Brain microvascular endothelial cell (primary cell): ENCODE results near the gene PPIL3.

ENCODE experiments used
- DNase-seq: peaks from one replicate; pipeline ENCODE4 v3.0.0-alpha.2; 2020
- H3K27ac ChIP-seq: fragments of 250-450 bp; sonication (Bioruptor Pico); 2 replicates; pipeline ENCODE4 v1.5.1; 2020; ENCODE audit warnings: mild to moderate bottlenecking, moderate library complexity
- H3K27me3 ChIP-seq: fragments of 250-450 bp; sonication (Bioruptor Pico); replicated peaks from 2 replicates; pipeline ENCODE4 v1.5.1; 2020; ENCODE audit warnings: mild to moderate bottlenecking
- H3K36me3 ChIP-seq: fragments of 250-450 bp; sonication (Bioruptor Pico); replicated peaks from 2 replicates; pipeline ENCODE4 v1.5.1; 2020; ENCODE audit warnings: mild to moderate bottlenecking
- H3K4me3 ChIP-seq: 2 replicates; pipeline ENCODE4 v1.5.1; 2011; ENCODE audit warnings: low read depth, mild to moderate bottlenecking, control low read depth, low read length, moderate library complexity
- CTCF ChIP-seq: IDR thresholded peaks from 2 replicates; pipeline ENCODE4 v1.5.1; 2011; ENCODE audit warnings: low read depth, mild to moderate bottlenecking, moderate library complexity, low read length, control low read depth, inconsistent platforms; ENCODE audit errors: missing control alignments
- in situ Hi-C: cut with HindIII; loops from 2 replicates; pipeline ENCODE4 v1.10.0; 2017; ENCODE audit warnings: low sequenced_read_pairs, low pct_ligation_motif_present

PPIL3 gene

GRCh38 chr2:200852605-200853004 lies 36.3 kb downstream of the PPIL3 start:
- in situ Hi-C loops = no loop called here
- TF ChIP-seq CTCF = no peak
- no peak overlapping the region for H3K27ac ChIP-seq
- H3K36me3 ChIP-seq = peaks cover 72% of the 10 kb centered on the region
- H3K4me3 ChIP-seq = no peak overlapping the region
- no peaks in the 10 kb centered on the region for H3K27me3 ChIP-seq
- DNase-seq = no peak

GRCh38 chr2:200851398-200852248 lies 37.3 kb downstream of the PPIL3 start:
- no peaks in the 10 kb centered on the region for H3K27me3 ChIP-seq
- TF ChIP-seq CTCF = no peak
- no peak overlapping the region for H3K4me3 ChIP-seq
- H3K36me3 ChIP-seq = peaks cover 62% of the 10 kb centered on the region
- H3K27ac ChIP-seq = no peak overlapping the region
- in situ Hi-C loops = no loop called here
- DNase-seq = no peak

- no peak for DNase-seq
These were observed 38.2 kb downstream of the PPIL3 start for GRCh38 chr2:200850512-200851256.

GRCh38 chr2:200847939-200848338 lies 40.9 kb downstream of the PPIL3 start:
- DNase-seq = no peak
- Histone ChIP-seq H3K4me3 (no peak overlapping the region), H3K27me3 (no peaks in the 10 kb centered on the region), H3K27ac (no peak overlapping the region), H3K36me3 (peaks cover 25% of the 10 kb centered on the region)
- in situ Hi-C loops = no loop called here
- no peak for TF ChIP-seq CTCF

More at GRCh38 chr2:200850512-200851256, 38.2 kb downstream of the PPIL3 start:
- Histone ChIP-seq H3K27ac (no peak overlapping the region), H3K27me3 (no peaks in the 10 kb centered on the region), H3K4me3 (no peak overlapping the region), H3K36me3 (peaks cover 52% of the 10 kb centered on the region)
- in situ Hi-C loops = no loop called here
- no peak for TF ChIP-seq CTCF

- H3K36me3 ChIP-seq = peaks cover 18% of the 10 kb centered on the region
- no peak for DNase-seq
- no peak overlapping the region for H3K4me3 ChIP-seq
- no peak for TF ChIP-seq CTCF
- H3K27ac ChIP-seq = no peak overlapping the region
- in situ Hi-C loops = no loop called here
- no peaks in the 10 kb centered on the region for H3K27me3 ChIP-seq
These were observed 41.6 kb downstream of the PPIL3 start for GRCh38 chr2:200847269-200847668.
